ENCODE data around the gene ALDH3B2. TPM values are rescaled to one million over a fixed set of nuclear protein-coding genes. Genes with fewer than 3 reads are reported as not detected.

ALDH3B2 gene
- total RNA-seq, 2 experiments from 2014 or later, result not detected

- ChIA-PET CTCF (interaction anchor here (1.1 to 4.2 kb wide), 3 partner anchors 8 to 30 kb away, joined by 5 to 38 read pairs (median 5); partner anchors contain the start of genes GSTP1 and NUDT8), POLR2A (interaction anchor here (0.8 to 3.4 kb wide), 8 partner anchors 8 to 373 kb away, joined by 3 to 27 read pairs (median 8); partner anchors contain the start of genes ACY3, CLCF1, GSTP1 and NUDT8)
- Histone ChIP-seq H3K9me3 (ENCODE audit: control insufficient read depth in 1 of 2, insufficient read depth in 1 of 2, low read length in 2 of 2) (peaks cover 0 to 3% of the 10 kb centered on the region in 2 experiments), H3K4me1 (ENCODE audit: insufficient read depth, low read length) (peaks cover 39% of the 10 kb centered on the region), H3K27me3 (ENCODE audit: control insufficient read depth in 1 of 2, insufficient read depth in 2 of 2, low read length in 2 of 2) (peaks cover 0 to 3% of the 10 kb centered on the region in 2 experiments), H3K4me3 (ENCODE audit: low read length) (peak overlapping the region; percentile 55), H3K36me3 (ENCODE audit: insufficient read depth, low read length) (peaks cover 46% of the 10 kb centered on the region), H3K27ac (ENCODE audit: low read depth in 1 of 2, low read length in 2 of 2) (peak overlapping the region; percentile 92)
- DNase-seq (no peak), ATAC-seq (ENCODE audit: poor library complexity) (no peak)
- Mint-ChIP-seq H3K4me1 (ENCODE audit: low read depth) (peaks cover 33% of the 10 kb centered on the region), H3K36me3 (ENCODE audit: low read depth) (peaks cover 40% of the 10 kb centered on the region), H3K27ac (peak overlapping the region; percentile 96), H3K4me3 (peak overlapping the region; percentile 89), H3K27me3 (no peaks in the 10 kb centered on the region), H3K9me3 (no peaks in the 10 kb centered on the region)
- intact Hi-C loops (cut with DNase I, micrococcal nuclease), result no loop called here
- TF ChIP-seq, protein P1, sequence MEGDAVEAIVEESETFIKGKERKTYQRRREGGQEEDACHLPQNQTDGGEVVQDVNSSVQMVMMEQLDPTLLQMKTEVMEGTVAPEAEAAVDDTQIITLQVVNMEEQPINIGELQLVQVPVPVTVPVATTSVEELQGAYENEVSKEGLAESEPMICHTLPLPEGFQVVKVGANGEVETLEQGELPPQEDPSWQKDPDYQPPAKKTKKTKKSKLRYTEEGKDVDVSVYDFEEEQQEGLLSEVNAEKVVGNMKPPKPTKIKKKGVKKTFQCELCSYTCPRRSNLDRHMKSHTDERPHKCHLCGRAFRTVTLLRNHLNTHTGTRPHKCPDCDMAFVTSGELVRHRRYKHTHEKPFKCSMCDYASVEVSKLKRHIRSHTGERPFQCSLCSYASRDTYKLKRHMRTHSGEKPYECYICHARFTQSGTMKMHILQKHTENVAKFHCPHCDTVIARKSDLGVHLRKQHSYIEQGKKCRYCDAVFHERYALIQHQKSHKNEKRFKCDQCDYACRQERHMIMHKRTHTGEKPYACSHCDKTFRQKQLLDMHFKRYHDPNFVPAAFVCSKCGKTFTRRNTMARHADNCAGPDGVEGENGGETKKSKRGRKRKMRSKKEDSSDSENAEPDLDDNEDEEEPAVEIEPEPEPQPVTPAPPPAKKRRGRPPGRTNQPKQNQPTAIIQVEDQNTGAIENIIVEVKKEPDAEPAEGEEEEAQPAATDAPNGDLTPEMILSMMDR (IDR thresholded peaks at IDR 0.05), result no peak
Observed at GRCh38 chr11:67613313-67613959, 61.0 kb downstream of the ALDH3B2 start.

DNA sequence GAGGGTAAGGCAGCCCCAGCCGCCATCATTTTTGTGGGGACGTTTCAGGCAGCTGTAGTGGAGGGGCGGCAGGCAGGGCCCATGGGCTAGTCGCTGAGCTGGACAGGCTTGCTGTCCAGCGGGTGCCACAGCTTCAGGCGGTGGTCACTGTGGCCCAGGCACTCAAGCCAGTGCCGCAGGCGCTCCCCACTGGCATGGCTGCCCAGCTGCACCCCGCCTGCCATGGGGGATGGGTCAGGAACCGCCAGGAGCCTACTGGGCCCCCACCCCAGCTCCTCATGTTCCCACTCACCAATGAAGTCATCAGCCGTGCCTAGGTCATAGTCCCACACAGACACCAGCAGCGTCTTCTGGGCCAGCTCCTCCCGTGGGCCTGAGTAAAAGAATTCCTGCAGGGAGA, 61.7 kb downstream of the ALDH3B2 start:
- peak overlapping the region in 1 of 2 donors; percentile 92 for H3K27ac ChIP-seq (ENCODE audit: low read depth in 1 of 2, low read length in 2 of 2)
- H3K27me3 Mint-ChIP-seq, result no peaks in the 10 kb centered on the region
- H3K36me3 Mint-ChIP-seq (ENCODE audit: low read depth), result peaks cover 43% of the 10 kb centered on the region
- no peak overlapping the region for H3K4me3 ChIP-seq (ENCODE audit: low read length)
- peaks cover 45% of the 10 kb centered on the region for H3K4me1 ChIP-seq (ENCODE audit: insufficient read depth, low read length)
- H3K4me3 Mint-ChIP-seq, result no peak overlapping the region
- peaks cover 0 to 3% of the 10 kb centered on the region in 2 experiments for H3K9me3 ChIP-seq (ENCODE audit: control insufficient read depth in 1 of 2, insufficient read depth in 1 of 2, low read length in 2 of 2)
- DNase-seq (peak in 1 of 14 experiments; percentile 38), ATAC-seq (ENCODE audit: poor library complexity) (no peak)
- intact Hi-C loops (cut with DNase I, micrococcal nuclease), result no loop called here
- peaks cover 48% of the 10 kb centered on the region for H3K36me3 ChIP-seq (ENCODE audit: insufficient read depth, low read length)
- H3K27ac Mint-ChIP-seq, result peak overlapping the region; percentile 96
- peaks cover 0 to 3% of the 10 kb centered on the region in 2 experiments for H3K27me3 ChIP-seq (ENCODE audit: control insufficient read depth in 1 of 2, insufficient read depth in 2 of 2, low read length in 2 of 2)
- TF ChIP-seq, protein P1 (IDR thresholded peaks at IDR 0.05), result no peak
- ChIA-PET CTCF (interaction anchor here (1.9 to 4.2 kb wide), 2 partner anchors 17 to 29 kb away, joined by 5 to 38 read pairs; partner anchors contain the start of genes GSTP1 and NUDT8), POLR2A (interaction anchor here (2.7 to 3.4 kb wide), 2 partner anchors 28 to 38 kb away, joined by 12 to 16 read pairs; partner anchors contain the start of genes ACY3 and GSTP1)
- peaks cover 33% of the 10 kb centered on the region for H3K4me1 Mint-ChIP-seq (ENCODE audit: low read depth)
- no peaks in the 10 kb centered on the region for H3K9me3 Mint-ChIP-seq

Other genes starting within 250 kb of the ALDH3B2 start
- 10 to 100 TPM; 69.3 to 72.0 TPM for gene RPS6KB2, start 246.1 kb downstream of the ALDH3B2 start, total RNA-seq
- gene PTPRCAP, start 236.9 kb downstream of the ALDH3B2 start, total RNA-seq, result 100 to 1,000 TPM; 129 to 134 TPM
- 10 to 100 TPM; 25.8 to 30.2 TPM for gene CORO1B, start 231.1 kb downstream of the ALDH3B2 start, total RNA-seq
- gene GPR152, start 221.9 kb downstream of the ALDH3B2 start, total RNA-seq, result not detected
- 1 to 10 TPM; 7.5 to 8.5 TPM for gene CABP4, start 219.3 kb downstream of the ALDH3B2 start, total RNA-seq
- 10 to 100 TPM; 49.9 to 52.4 TPM for gene TMEM134, start 205.4 kb downstream of the ALDH3B2 start, total RNA-seq
- 100 to 1,000 TPM; 115 to 117 TPM for gene AIP, start 191.6 kb downstream of the ALDH3B2 start, total RNA-seq
- 10 to 100 TPM; 90.0 to 94.8 TPM for gene PITPNM1, start 169.3 kb downstream of the ALDH3B2 start, total RNA-seq
- gene CDK2AP2, start 166.5 kb downstream of the ALDH3B2 start, total RNA-seq, result 10 to 100 TPM; 19.5 to 22.0 TPM
- not detected for gene CABP2, start 151.2 kb downstream of the ALDH3B2 start, total RNA-seq
- 10 to 100 TPM; 60.1 to 62.8 TPM for gene GSTP1, start 90.8 kb downstream of the ALDH3B2 start, total RNA-seq
- 100 to 1,000 TPM; 223 to 224 TPM for gene NDUFV1, start 67.7 kb downstream of the ALDH3B2 start, total RNA-seq
- 1 to 10 TPM in 1 of 2 experiments, under 1 TPM in 1; 0.92 to 1.4 TPM for gene NUDT8, start 44.7 kb downstream of the ALDH3B2 start, total RNA-seq
- gene TBX10, start 34.9 kb downstream of the ALDH3B2 start, total RNA-seq, result not detected
- under 1 TPM; 0.30 to 0.36 TPM for gene ACY3, start 23.9 kb downstream of the ALDH3B2 start, total RNA-seq